Measurements from ENCODE around the gene ROBO1.

The ROBO1 gene

GRCh38 chr3:78765671-78766485, 1001.9 kb downstream of the ROBO1 start:
- TF ChIP-seq CTCF (conservative IDR thresholded peaks at IDR 0.05; ENCODE audit: control insufficient read depth, insufficient read depth, low read depth, low read length), result no peak
- H3K4me3 ChIP-seq (ENCODE audit: control insufficient read depth, low read depth, low read length), result no peak overlapping the region
- peak; percentile 39 for DNase-seq (ENCODE audit: low read depth)

GRCh38 chr3:78764634-78765033, 1003.2 kb downstream of the ROBO1 start:
- no peak for DNase-seq (ENCODE audit: low read depth)
- no peak for TF ChIP-seq CTCF (conservative IDR thresholded peaks at IDR 0.05; ENCODE audit: control insufficient read depth, insufficient read depth, low read depth, low read length)
- H3K4me3 ChIP-seq (ENCODE audit: control insufficient read depth, low read depth, low read length), result no peak overlapping the region

- peak; percentile 38 for DNase-seq (ENCODE audit: low read depth)
- no peak overlapping the region for H3K4me3 ChIP-seq (ENCODE audit: control insufficient read depth, low read depth, low read length)
- no peak for TF ChIP-seq CTCF (conservative IDR thresholded peaks at IDR 0.05; ENCODE audit: control insufficient read depth, insufficient read depth, low read depth, low read length)
Observed at GRCh38 chr3:78762121-78762520, 1005.7 kb downstream of the ROBO1 start.

- H3K4me3 ChIP-seq (ENCODE audit: control insufficient read depth, low read depth, low read length), result no peak overlapping the region
- no peak for DNase-seq (ENCODE audit: low read depth)
- no peak for TF ChIP-seq CTCF (conservative IDR thresholded peaks at IDR 0.05; ENCODE audit: control insufficient read depth, insufficient read depth, low read depth, low read length)
Observed at GRCh38 chr3:78761126-78761525, 1006.7 kb downstream of the ROBO1 start.

DNA sequence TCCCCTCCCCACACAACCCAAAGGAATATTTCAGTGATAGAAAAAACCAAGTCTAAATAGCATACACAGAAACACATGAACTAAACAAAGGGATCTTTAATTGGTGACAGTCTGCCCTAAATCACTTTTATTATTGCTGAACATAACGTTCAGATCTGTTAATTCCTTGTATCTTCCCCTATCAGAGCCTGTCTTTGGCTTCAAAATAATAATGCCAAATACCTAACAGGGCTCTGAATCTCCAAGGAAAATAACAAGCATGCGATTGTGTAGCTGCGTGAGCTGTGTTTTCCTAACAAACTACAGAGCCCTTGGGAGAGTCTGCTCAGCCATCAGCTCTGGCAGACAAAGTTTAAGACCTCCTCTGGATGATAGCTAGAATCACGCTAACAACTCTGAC, 1010.1 kb downstream of the ROBO1 start:
- no peak for TF ChIP-seq CTCF (conservative IDR thresholded peaks at IDR 0.05; ENCODE audit: control insufficient read depth, insufficient read depth, low read depth, low read length)
- DNase-seq (ENCODE audit: low read depth), result no peak
- H3K4me3 ChIP-seq (ENCODE audit: control insufficient read depth, low read depth, low read length), result no peak overlapping the region

- DNase-seq (ENCODE audit: low read depth), result peak; percentile 69
- no peak overlapping the region for H3K4me3 ChIP-seq (ENCODE audit: control insufficient read depth, low read depth, low read length)
- TF ChIP-seq CTCF (conservative IDR thresholded peaks at IDR 0.05; ENCODE audit: control insufficient read depth, insufficient read depth, low read depth, low read length), result no peak
Observed at GRCh38 chr3:78754066-78754743, 1013.6 kb downstream of the ROBO1 start.
